ENCODE measurements around the gene PRKRA. TPM values are rescaled to one million over a fixed set of nuclear protein-coding genes. Genes with fewer than 3 reads are reported as not detected.

The PRKRA gene
- total and polyA plus RNA-seq, 9 of the 15 experiments (the other 6 are each of a cell fraction or from before 2014, with no cell fraction given): 14.1 to 78.1 (median 52.3) TPM

GRCh38 chr2:178480227-178481181, 29.5 kb upstream of the PRKRA start, which contains the start of gene PLEKHA3 (continued):
- TF ChIP-seq, protein P1, sequence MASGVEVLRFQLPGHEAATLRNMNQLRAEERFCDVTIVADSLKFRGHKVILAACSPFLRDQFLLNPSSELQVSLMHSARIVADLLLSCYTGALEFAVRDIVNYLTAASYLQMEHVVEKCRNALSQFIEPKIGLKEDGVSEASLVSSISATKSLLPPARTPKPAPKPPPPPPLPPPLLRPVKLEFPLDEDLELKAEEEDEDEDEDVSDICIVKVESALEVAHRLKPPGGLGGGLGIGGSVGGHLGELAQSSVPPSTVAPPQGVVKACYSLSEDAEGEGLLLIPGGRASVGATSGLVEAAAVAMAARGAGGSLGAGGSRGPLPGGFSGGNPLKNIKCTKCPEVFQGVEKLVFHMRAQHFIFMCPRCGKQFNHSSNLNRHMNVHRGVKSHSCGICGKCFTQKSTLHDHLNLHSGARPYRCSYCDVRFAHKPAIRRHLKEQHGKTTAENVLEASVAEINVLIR (CRISPR knock-in tag; IDR thresholded peaks at IDR 0.05): peak; percentile 58
- TF ChIP-seq CCNT2 (IDR thresholded peaks at IDR 0.05; ENCODE audit: borderline replicate concordance, extremely low read depth, insufficient read length, low read depth, low read length) (peak; percentile 92), CBFB (CRISPR knock-in tag; IDR thresholded peaks at IDR 0.05) (no peak), ATF1 (CRISPR knock-in tag; IDR thresholded peaks at IDR 0.05) (0 out of 2 replicates have a peak, but pooled peaks have one; percentile 6), ATF1 (tag; IDR thresholded peaks at IDR 0.05) (peak; percentile 89), ZNF253 (CRISPR knock-in tag; conservative IDR thresholded peaks at IDR 0.05) (no peak), GABPB1 (CRISPR knock-in tag; IDR thresholded peaks at IDR 0.05) (peak; percentile 13; the same call in 1 of the 2 replicates), CBX3 (IDR thresholded peaks at IDR 0.05; ENCODE audit: borderline replicate concordance in 1 of 2, low read length in 2 of 2) (peak in 1 of 2 experiments; percentile 21; a peak in 1 of 3 replicates), E2F1 (CRISPR knock-in tag; IDR thresholded peaks at IDR 0.05) (peak; percentile 69; the same call in 1 of the 2 replicates), PML (IDR thresholded peaks at IDR 0.05; ENCODE audit: low read length) (no peak; the same call in 1 of the 2 replicates), GTF2E2 (tag; IDR thresholded peaks at IDR 0.05) (peak; percentile 62; the same call in 1 of the 2 replicates), ZC3H4 (CRISPR knock-in tag; IDR thresholded peaks at IDR 0.05; ENCODE audit: borderline replicate concordance) (no peak; the same call in 1 of the 2 replicates), SMARCA4 (IDR thresholded peaks at IDR 0.05) (no peak), NR2C1 (IDR thresholded peaks at IDR 0.05) (peak; percentile 82), NR2C1 (tag; IDR thresholded peaks at IDR 0.05) (peak; percentile 89)
- TF ChIP-seq, protein P2, sequence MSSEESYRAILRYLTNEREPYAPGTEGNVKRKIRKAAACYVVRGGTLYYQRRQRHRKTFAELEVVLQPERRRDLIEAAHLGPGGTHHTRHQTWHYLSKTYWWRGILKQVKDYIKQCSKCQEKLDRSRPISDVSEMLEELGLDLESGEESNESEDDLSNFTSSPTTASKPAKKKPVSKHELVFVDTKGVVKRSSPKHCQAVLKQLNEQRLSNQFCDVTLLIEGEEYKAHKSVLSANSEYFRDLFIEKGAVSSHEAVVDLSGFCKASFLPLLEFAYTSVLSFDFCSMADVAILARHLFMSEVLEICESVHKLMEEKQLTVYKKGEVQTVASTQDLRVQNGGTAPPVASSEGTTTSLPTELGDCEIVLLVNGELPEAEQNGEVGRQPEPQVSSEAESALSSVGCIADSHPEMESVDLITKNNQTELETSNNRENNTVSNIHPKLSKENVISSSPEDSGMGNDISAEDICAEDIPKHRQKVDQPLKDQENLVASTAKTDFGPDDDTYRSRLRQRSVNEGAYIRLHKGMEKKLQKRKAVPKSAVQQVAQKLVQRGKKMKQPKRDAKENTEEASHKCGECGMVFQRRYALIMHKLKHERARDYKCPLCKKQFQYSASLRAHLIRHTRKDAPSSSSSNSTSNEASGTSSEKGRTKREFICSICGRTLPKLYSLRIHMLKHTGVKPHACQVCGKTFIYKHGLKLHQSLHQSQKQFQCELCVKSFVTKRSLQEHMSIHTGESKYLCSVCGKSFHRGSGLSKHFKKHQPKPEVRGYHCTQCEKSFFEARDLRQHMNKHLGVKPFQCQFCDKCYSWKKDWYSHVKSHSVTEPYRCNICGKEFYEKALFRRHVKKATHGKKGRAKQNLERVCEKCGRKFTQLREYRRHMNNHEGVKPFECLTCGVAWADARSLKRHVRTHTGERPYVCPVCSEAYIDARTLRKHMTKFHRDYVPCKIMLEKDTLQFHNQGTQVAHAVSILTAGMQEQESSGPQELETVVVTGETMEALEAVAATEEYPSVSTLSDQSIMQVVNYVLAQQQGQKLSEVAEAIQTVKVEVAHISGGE (CRISPR knock-in tag; IDR thresholded peaks at IDR 0.05): peak in 1 of 3 experiments; percentile 60; a peak in 1 of 6 replicates
- TF ChIP-seq, protein P3, sequence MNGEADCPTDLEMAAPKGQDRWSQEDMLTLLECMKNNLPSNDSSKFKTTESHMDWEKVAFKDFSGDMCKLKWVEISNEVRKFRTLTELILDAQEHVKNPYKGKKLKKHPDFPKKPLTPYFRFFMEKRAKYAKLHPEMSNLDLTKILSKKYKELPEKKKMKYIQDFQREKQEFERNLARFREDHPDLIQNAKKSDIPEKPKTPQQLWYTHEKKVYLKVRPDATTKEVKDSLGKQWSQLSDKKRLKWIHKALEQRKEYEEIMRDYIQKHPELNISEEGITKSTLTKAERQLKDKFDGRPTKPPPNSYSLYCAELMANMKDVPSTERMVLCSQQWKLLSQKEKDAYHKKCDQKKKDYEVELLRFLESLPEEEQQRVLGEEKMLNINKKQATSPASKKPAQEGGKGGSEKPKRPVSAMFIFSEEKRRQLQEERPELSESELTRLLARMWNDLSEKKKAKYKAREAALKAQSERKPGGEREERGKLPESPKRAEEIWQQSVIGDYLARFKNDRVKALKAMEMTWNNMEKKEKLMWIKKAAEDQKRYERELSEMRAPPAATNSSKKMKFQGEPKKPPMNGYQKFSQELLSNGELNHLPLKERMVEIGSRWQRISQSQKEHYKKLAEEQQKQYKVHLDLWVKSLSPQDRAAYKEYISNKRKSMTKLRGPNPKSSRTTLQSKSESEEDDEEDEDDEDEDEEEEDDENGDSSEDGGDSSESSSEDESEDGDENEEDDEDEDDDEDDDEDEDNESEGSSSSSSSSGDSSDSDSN (IDR thresholded peaks at IDR 0.05; ENCODE audit: borderline replicate concordance in 1 of 2, low read depth in 2 of 2, low read length in 2 of 2): peak in 1 of 2 experiments; percentile 86; a peak in 2 of 4 replicates

Measured in K562 (cell line).